ENCODE data around the gene CEP72. TPM values are rescaled to one million over a fixed set of nuclear protein-coding genes. Genes with fewer than 3 reads are reported as not detected.

Gene CEP72
- total RNA-seq, 1 donor from 2014 or later = 17.2 TPM

DNA sequence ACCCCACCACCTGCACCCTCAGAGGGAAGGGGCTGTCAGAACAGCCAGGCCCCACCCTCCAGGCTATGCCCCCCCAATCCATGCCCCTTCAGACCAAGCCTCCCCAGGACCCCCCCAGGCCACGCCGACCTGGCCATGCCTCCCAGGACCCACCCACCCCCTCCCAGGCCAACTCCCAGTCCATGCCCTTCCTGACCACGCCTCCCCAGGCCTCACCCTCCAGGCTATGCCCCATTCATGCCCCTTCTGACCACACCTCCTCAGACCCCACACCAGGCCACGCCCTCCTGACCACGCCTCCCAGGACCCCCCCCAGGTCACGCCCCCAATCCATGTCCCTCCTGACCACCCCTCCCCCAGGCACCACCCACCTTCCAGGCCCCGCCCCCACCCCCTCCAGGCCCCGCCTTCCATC, 53.4 kb downstream of the CEP72 start:
- no peak for DNase-seq (ENCODE audit: low spot score)
- Histone ChIP-seq H4K20me1 (ENCODE audit: low read depth) (peaks cover 21% of the 10 kb centered on the region), H3K27ac (no peak overlapping the region), H3K4me2 (no peak overlapping the region), H2AFZ (replicated peaks) (no peak overlapping the region), H3K36me3 (no peaks in the 10 kb centered on the region), H3K79me2 (ENCODE audit: low read depth) (no peaks in the 10 kb centered on the region), H3K9ac (no peak overlapping the region), H3K4me1 (no peaks in the 10 kb centered on the region), H3F3A (ENCODE audit: low read depth) (no peaks in the 10 kb centered on the region), H3K9me3 (ENCODE audit: low read depth) (no peaks in the 10 kb centered on the region), H3K4me3 (no peak overlapping the region), H3K27me3 (no peaks in the 10 kb centered on the region)
- H3K36me3 Mint-ChIP-seq = peaks cover 22% of the 10 kb centered on the region
- TF ChIP-seq EZH2 (IDR thresholded peaks at IDR 0.05) (no peak), EZH2phosphoT487 (IDR thresholded peaks at IDR 0.05) (no peak)
- TF ChIP-seq, protein P1, sequence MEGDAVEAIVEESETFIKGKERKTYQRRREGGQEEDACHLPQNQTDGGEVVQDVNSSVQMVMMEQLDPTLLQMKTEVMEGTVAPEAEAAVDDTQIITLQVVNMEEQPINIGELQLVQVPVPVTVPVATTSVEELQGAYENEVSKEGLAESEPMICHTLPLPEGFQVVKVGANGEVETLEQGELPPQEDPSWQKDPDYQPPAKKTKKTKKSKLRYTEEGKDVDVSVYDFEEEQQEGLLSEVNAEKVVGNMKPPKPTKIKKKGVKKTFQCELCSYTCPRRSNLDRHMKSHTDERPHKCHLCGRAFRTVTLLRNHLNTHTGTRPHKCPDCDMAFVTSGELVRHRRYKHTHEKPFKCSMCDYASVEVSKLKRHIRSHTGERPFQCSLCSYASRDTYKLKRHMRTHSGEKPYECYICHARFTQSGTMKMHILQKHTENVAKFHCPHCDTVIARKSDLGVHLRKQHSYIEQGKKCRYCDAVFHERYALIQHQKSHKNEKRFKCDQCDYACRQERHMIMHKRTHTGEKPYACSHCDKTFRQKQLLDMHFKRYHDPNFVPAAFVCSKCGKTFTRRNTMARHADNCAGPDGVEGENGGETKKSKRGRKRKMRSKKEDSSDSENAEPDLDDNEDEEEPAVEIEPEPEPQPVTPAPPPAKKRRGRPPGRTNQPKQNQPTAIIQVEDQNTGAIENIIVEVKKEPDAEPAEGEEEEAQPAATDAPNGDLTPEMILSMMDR (IDR thresholded peaks at IDR 0.05) = no peak
- H3K27me3 Mint-ChIP-seq (ENCODE audit: insufficient read depth, low read depth) = peaks cover 5% of the 10 kb centered on the region
- no peak overlapping the region for H3K4me3 Mint-ChIP-seq
- peaks cover 8% of the 10 kb centered on the region for H3K4me1 Mint-ChIP-seq
- H3K27ac Mint-ChIP-seq = no peak overlapping the region
- H3K9me3 Mint-ChIP-seq = no peaks in the 10 kb centered on the region

- TF ChIP-seq, protein P1 (IDR thresholded peaks at IDR 0.05) = no peak
- TF ChIP-seq EZH2 (IDR thresholded peaks at IDR 0.05) = no peak
- no peak for TF ChIP-seq EZH2phosphoT487 (IDR thresholded peaks at IDR 0.05)
- Histone ChIP-seq H3K79me2 (ENCODE audit: low read depth) (no peaks in the 10 kb centered on the region), H3F3A (ENCODE audit: low read depth) (no peaks in the 10 kb centered on the region), H3K9me3 (ENCODE audit: low read depth) (no peaks in the 10 kb centered on the region), H3K27me3 (no peaks in the 10 kb centered on the region), H3K9ac (no peak overlapping the region), H2AFZ (replicated peaks) (no peak overlapping the region), H3K4me2 (no peak overlapping the region), H3K36me3 (no peaks in the 10 kb centered on the region), H3K27ac (no peak overlapping the region), H3K4me1 (no peaks in the 10 kb centered on the region), H3K4me3 (no peak overlapping the region), H4K20me1 (ENCODE audit: low read depth) (peaks cover 27% of the 10 kb centered on the region)
- H3K27ac Mint-ChIP-seq = no peak overlapping the region
- peaks cover 8% of the 10 kb centered on the region for H3K4me1 Mint-ChIP-seq
- H3K27me3 Mint-ChIP-seq (ENCODE audit: insufficient read depth, low read depth) = peaks cover 5% of the 10 kb centered on the region
- no peak overlapping the region for H3K4me3 Mint-ChIP-seq
- H3K36me3 Mint-ChIP-seq = peaks cover 20% of the 10 kb centered on the region
- no peaks in the 10 kb centered on the region for H3K9me3 Mint-ChIP-seq
- DNase-seq (ENCODE audit: low spot score) = no peak
These were observed 54.0 kb downstream of the CEP72 start for GRCh38 chr5:665956-666711.

GRCh38 chr5:666816-667498, 54.8 kb downstream of the CEP72 start:
- H4K20me1 ChIP-seq (ENCODE audit: low read depth) = peaks cover 34% of the 10 kb centered on the region
- H3K79me2 ChIP-seq (ENCODE audit: low read depth) = no peaks in the 10 kb centered on the region
- no peaks in the 10 kb centered on the region for H3K27me3 ChIP-seq
- H3K36me3 ChIP-seq = no peaks in the 10 kb centered on the region
- DNase-seq (ENCODE audit: low spot score) = no peak
- peaks cover 5% of the 10 kb centered on the region for H3K27me3 Mint-ChIP-seq (ENCODE audit: insufficient read depth, low read depth)
- H3K9me3 Mint-ChIP-seq = no peaks in the 10 kb centered on the region
- H3K4me2 ChIP-seq = no peak overlapping the region
- H3K9ac ChIP-seq = no peak overlapping the region
- no peaks in the 10 kb centered on the region for H3F3A ChIP-seq (ENCODE audit: low read depth)
- no peak overlapping the region for H3K27ac ChIP-seq
- TF ChIP-seq, protein P1 (IDR thresholded peaks at IDR 0.05) = no peak
- no peak for TF ChIP-seq EZH2phosphoT487 (IDR thresholded peaks at IDR 0.05)
- H3K36me3 Mint-ChIP-seq = peaks cover 14% of the 10 kb centered on the region
- H3K27ac Mint-ChIP-seq = peak overlapping the region; percentile 2
- H3K9me3 ChIP-seq (ENCODE audit: low read depth) = no peaks in the 10 kb centered on the region
- no peak overlapping the region for H2AFZ ChIP-seq (replicated peaks)
- H3K4me1 ChIP-seq = no peaks in the 10 kb centered on the region
- H3K4me3 Mint-ChIP-seq = no peak overlapping the region
- H3K4me3 ChIP-seq = no peak overlapping the region
- peaks cover 8% of the 10 kb centered on the region for H3K4me1 Mint-ChIP-seq
